Neural cell (in vitro differentiated cells): ENCODE results near the gene SEC61G.

ENCODE experiments used
- CTCF ChIP-seq: fragments of 450-650 bp; IDR thresholded peaks from 2 replicates; pipeline ENCODE4 v1.5.1; 2014; ENCODE audit warnings: antibody characterized with exemption, mild to moderate bottlenecking, moderate library complexity; ENCODE audit not compliant: poor library complexity, severe bottlenecking
- EP300 ChIP-seq: fragments of 450-650 bp; conservative IDR thresholded peaks from 2 replicates; pipeline ENCODE4 v1.6.1; 2014; ENCODE audit warnings: antibody characterized with exemption, mild to moderate bottlenecking, moderate library complexity; ENCODE audit not compliant: poor library complexity, severe bottlenecking
- EZH2 ChIP-seq: fragments of 200-600, 300-800 bp; shearing (Covaris generic), sonication (generic); IDR thresholded peaks from 2 replicates; pipeline ENCODE4 v1.6.1; 2014; ENCODE audit warnings: antibody characterized with exemption, low read length, borderline replicate concordance, mild to moderate bottlenecking; ENCODE audit not compliant: insufficient read depth, poor library complexity, severe bottlenecking
- MXI1 ChIP-seq: fragments of 450-650 bp; conservative IDR thresholded peaks from 2 replicates; pipeline ENCODE4 v1.6.1; 2014; ENCODE audit warnings: antibody characterized with exemption, mild to moderate bottlenecking; ENCODE audit not compliant: poor library complexity, severe bottlenecking
- POLR2AphosphoS5 ChIP-seq: IDR thresholded peaks from 2 replicates; pipeline ENCODE4 v1.6.1; 2012

GRCh38 chr7:54782829-54783228 lies 23.8 kb upstream of the SEC61G start:
- TF ChIP-seq CTCF (no peak), MXI1 (no peak), EP300 (no peak), EZH2 (no peak), POLR2AphosphoS5 (no peak)
